GM19025 (cell line): ENCODE results near the gene TBX10.

Source experiments
- ATAC-seq: cut with Tn5 transposase; IDR thresholded peaks from one replicate; pipeline ENCODE4 v1.9.1; 2021; ENCODE audit warnings: mild to moderate bottlenecking, low read depth, moderate library complexity; ENCODE audit not compliant: unreplicated experiment

The TBX10 gene

GRCh38 chr11:67617243-67617953, 22.2 kb downstream of the TBX10 start:
- ATAC-seq = no peak

- ATAC-seq = no peak
These were observed 22.9 kb downstream of the TBX10 start for GRCh38 chr11:67616431-67617242.

DNA sequence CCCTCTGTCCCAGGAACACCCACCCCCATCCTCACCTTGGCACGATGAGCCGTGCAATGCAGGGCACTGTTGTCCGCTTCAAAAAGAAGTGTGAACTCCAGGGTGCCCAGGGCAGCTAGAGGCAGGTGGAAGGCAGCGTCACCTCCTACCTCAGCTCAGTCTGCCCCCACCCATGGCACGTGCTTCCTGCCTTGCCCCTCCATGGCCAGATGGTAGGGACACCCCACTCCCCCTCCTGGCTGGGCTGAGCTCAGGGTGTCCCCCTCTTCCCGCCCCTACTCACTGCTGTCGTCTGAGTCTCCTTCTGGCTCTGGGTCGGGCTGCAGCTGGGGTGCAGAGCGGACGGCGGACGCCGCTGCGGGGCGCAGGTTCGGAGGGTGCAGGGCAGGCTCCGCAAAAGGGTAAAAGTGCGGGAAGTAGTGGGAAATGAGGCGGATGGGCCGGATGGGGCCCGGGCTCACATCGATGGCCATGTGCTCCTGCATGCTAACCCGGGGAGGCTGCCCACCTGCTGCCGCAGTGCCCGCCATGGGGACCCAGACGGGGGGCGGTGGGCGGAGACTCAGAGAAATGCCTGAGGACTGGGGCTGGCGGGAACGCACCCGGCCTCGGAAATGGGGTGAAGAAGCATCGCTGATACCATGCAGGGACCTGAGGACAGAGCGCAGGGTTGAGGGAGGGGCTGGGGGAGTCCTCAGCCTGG, 23.7 kb downstream of the TBX10 start:
- ATAC-seq = no peak

DNA sequence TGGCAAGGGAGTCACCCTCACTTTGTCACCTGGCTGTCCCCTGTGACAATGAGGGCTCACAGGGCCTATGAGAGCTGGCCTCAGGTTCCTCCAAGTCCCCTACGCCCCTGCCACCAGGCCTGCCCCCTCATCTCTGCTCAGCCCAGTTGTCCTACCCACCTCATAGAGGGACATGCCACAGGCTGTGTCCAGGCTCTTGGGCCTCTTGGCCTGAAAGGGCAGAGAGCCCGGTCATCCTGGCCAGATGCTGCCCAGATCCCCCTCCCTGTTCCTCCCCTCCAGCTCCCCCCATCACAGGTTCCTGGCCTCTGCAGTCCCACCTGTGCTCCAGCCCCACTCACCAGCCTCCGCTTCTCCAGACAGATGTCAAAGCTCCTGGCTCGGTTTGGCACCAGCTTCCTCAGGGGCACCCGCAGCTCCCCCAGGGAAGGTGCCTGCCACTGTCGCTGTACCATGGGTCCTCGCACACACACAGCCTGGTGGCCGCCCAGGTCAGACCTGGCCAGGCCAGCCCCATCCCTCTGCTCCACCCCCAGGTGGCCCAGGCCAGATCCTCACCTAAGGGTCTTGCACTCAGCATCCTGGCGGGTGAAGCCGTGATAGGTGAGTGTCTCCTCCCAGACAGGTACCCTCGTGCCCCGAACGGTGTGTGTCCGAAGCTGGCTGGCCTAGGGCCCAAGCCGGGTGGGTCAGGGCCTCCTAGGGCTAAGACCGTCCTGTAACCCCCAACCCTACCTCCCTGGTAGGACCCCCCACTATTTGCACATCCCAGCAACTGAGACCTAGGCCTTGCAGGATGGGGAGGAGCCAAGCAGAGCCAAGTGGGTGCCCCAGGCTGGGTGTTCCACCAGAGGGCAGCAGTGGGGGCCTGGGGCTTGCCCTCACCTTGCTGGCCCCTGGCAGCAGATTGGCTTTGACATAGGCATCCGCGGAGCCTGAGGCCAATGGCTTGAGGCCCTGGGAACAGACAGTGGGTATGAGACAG, 24.5 kb downstream of the TBX10 start:
- no peak for ATAC-seq

DNA sequence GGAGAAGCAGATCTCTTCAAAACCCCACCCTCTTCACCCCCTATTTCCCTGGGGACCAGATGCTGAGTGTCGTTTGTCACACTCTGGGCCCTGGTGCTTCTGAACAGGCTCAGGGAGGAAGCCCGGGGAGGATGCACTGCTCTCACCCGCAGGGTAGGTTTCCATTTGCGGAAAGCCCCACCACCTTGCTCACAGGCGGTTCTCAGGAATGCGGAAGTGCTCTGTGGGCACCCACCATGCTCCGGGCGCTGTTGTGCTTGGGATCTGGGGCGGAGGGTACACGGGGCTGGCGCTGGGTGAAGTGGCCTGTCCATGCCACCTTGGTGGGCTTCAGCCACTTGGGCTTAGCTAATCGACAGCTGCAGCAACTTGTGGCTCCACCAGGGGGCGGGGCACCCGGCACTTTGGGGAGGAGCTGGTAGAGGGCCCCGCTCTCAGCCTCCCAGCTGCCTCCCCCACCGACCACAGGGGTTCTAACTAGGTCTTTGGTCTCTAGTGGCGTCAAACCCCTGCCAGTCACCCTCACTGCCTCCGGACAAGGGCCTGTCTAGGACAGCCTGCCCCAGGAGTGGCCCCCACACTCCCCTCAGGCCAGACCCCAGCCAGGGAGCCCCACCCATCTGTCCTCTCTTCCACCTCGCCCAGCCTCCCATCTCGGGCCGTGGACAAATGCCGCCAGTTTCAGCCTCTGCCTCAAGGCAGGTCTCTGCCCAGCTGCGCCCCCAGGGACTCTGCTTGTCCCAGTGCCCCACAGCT, 25.4 kb downstream of the TBX10 start:
- peak; percentile 87 for ATAC-seq

- ATAC-seq = no peak
These were observed 26.1 kb downstream of the TBX10 start for GRCh38 chr11:67613313-67613959.

GRCh38 chr11:67612751-67613150, 26.8 kb downstream of the TBX10 start:
- ATAC-seq = no peak

GRCh38 chr11:67611704-67612587, 27.6 kb downstream of the TBX10 start:
- no peak for ATAC-seq

DNA sequence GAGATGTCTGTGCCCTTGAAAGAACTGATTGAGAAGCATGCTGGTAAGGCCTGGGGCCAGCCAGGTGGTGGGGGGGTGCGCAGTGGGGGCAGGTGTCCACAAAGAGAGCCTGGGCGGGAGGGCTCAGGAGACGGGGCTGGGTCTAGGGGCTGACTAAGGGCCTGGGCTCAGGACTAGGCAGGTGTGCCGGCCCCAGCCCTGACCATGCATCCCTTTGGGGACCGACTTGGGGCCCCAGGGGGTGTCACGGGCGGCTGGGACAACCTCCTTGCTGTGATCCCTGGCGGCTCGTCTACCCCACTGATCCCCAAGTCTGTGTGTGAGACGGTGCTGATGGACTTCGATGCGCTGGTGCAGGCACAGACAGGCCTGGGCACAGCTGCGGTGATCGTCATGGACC, 28.4 kb downstream of the TBX10 start:
- no peak for ATAC-seq

DNA sequence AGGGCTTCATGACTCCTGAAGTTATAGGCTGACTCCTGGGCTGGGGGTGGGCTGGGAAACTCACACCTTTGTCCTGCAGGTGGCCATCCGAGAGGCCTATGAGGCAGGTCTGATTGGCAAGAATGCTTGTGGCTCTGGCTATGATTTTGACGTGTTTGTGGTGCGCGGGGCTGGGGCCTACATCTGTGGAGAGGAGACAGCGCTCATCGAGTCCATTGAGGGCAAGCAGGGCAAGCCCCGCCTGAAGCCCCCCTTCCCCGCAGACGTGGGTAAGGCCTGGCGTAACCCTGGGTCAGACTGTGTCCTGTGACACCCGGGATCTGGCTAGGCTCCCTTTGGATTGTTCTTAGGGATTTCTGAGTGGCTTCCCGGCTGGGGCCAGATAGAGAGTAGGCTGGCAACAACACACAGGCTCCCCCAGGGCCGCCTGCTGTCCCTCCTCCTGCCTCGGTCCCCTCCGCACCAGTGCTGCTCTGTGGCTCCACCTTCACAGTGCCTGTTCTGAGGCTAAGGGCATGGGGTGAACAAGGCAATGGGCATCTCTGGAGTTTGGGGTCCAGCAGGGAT, 29.2 kb downstream of the TBX10 start:
- no peak for ATAC-seq

GRCh38 chr11:67609316-67609715, 30.2 kb downstream of the TBX10 start:
- no peak for ATAC-seq

GRCh38 chr11:67608486-67608885, 31.1 kb downstream of the TBX10 start:
- ATAC-seq = no peak

- no peak for ATAC-seq
These were observed 32.1 kb downstream of the TBX10 start for GRCh38 chr11:67607507-67607906.

DNA sequence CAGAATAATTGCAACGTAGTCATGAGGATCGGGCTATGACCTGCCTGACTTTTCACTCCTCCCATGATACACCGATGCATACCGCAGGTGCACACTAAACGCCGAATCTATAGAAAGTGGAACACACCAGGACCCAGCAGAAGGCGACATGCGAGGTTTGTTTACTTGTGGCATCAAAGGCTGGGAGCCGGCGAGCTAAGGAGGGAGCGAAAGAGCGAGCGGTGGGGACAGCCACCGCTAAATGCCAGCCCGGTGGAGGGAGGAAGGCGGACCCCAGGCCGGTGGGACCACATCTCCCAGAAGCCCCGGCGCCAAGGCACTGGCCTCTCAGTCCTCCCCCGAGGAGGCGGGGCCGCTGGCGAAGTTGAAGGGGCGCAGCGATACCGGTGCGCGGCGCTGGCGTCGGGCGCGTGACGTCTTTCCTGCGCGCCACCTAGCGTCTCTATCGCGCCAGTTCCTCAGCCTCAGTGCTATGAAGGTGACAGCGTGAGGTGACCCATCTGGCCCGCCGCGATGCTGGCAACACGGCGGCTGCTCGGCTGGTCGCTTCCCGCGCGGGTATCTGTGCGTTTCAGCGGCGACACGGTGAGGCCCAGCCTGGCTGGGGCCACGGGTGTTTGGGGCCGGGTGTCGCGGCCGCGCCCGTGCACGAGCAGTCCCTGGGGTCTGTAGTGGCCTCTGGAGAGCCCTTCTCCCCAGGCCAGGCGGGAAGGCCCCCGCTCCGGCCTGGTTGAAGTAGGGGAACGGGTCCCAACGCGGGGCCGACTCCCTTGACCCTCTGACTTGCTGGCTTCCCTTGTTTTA, 32.9 kb downstream of the TBX10 start, which contains the start of gene NDUFV1:
Gene NDUFV1 (plus strand): TSS at position 445 of the 804 bp plus-strand sequence. CDS start 69 bp downstream, at position 514.
- peak; percentile 93 for ATAC-seq

DNA sequence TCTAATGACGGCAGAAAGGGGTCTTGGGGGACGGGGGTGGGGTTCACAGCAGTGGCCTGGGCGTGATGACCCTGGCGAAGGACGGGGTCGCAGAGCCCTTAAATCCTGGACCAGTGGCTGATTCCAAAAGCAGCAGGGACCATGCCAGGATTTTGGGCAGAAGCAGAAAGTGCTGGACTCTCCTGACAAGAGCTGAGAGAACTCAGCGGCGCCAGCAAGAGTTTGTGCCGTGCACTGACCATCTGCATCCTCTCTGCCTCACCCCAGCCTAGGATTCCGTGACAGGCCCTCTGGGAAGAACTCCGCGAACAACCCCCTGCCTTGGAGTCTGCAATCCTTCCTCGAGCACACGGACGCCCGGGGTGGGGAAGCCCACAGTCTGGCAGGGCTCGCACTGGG, 33.5 kb downstream of the TBX10 start:
- no peak for ATAC-seq

DNA sequence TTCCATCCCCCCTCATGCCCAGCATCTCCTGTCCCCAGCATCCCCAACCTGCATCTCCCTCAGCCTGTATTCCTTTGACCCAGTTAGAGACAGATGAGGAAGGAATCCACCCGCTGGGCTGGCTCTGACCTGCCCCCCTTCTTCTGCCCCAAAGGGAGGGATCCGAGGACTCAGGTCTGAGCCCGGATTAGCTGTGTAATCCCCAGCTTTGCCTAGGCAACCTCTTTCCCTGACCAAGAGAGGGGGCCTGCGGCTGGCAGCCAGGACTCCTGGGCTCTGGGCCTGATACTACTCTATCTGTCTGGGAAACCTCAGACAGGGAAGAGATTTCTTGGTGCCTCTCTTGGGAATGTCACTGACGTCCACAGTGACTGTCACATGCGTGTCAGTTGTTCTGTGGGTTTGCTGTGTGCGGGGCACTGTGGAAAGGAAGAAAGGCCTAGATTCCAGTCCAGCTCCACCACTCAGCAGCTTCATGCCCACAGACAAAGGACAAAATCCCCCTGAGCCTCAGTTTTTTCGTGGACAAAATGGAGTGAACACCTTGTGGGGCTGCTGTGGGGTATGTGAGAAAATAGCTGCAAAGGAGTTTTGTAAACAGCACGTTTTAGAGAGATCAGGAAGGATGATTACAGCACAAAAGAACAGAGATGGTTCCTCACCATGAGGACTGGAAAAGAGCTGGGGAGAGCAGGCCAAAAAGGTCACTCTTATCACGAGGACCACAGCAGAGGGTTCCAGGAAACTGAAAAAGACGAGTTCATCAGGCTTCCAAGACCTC, 34.1 kb downstream of the TBX10 start:
- ATAC-seq = no peak
